Stimulated activated CD4-positive, alpha-beta T cell treated with anti-CD3 and anti-CD28 coated beads, Interleukin-1b, Interleukin-23, amount 100 ng/mL, for 4 hours (primary cell): Measurements from ENCODE around the gene LGR6.
"Not testable (repeated sequence)": the region's sequence is repeated elsewhere in the genome, so short reads cannot be mapped to it uniquely, and the experiment has no call there.

Experiments
- DNase-seq, 2 donors: peaks; one replicate each; pipeline ENCODE4 v3.0.0-alpha.2; 2020; ENCODE audit warnings: low read depth in 2 of 2

LGR6 gene

DNA sequence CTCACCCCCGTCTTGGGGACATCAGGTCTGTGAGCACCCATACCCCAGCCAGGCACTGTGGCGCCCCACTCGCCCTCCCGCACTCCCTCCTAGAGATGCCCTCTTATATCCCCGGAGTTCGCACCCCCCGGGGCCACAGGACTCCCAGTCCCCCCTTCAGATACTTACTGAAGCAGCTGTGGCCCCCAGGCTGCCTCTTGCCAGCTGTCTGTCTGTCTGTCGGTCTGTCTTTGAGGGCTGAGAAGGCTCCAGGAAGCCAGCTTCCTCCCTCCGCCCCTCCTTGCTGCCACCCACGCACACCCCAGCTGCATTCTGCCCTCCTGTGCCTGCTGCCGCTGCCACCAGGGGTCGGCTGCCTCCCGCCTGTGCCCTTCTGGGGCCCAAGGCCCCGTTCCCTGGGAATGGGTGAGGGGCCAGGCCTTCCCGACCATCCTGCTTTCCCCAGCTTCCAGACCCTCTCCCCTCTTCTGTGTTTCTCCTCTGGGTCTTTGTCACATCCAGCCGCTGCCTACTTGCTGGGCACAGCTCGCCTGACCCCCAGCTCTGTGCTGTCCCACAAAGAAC lies 33.1 kb upstream of the LGR6 start, which contains the start of gene PTPN7:
PTPN7 (minus strand) TSS at position 226 of the 564 bp plus-strand sequence. CDS start 1,200 bp downstream, outside the sequence.
- peak; percentile 86 to 90 for DNase-seq

DNA sequence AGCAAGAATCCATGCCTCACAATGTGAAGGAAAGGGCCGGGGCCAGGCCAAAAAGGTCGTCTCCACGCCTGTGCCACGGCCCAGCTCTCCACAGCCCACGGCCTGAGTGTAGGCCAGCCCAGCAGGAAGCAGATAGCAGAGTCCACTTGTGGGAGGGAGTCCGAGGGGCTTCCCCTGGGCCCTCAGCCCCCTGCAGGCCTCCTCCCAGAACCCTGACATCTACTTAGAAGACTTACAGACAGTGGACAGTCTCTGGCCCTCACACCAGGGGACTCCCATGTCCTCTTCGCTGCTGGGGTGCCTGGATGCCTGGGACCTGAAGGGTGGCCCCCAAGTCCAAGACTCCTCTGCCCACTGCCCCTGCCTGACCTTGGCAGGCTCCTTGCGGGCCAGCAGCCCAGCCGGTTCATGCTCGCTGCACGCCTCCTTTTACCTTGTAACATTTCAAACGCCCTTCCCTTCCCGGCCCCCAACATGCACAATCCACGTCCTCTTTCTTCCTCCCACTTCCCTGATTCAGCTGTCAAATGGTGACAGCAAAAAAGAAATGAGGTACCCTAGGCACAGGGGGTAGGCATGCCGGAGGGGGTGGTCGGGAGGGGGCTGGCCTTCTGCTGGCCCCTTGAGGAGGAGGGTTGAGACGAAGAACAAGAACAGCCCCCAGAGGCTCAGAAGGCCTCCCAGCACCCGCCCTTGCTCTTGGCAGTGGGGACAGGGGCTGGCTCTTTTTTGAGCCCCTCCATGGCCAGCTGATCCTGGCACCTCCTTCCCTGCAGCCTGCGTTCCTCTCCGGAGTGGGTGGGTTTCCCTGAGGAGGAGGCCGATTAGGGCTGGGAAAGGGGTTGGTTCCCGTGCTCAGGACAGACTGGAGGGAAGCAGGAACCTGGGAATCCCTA lies 32.2 kb upstream of the LGR6 start:
- no peak for DNase-seq

GRCh38 chr1:202162047-202162417 lies 31.6 kb upstream of the LGR6 start:
- DNase-seq, result no peak

GRCh38 chr1:202162418-202163280 lies 30.9 kb upstream of the LGR6 start:
- DNase-seq, result no peak

- no peak for DNase-seq
These were observed 30.0 kb upstream of the LGR6 start for GRCh38 chr1:202163281-202164270.

DNA sequence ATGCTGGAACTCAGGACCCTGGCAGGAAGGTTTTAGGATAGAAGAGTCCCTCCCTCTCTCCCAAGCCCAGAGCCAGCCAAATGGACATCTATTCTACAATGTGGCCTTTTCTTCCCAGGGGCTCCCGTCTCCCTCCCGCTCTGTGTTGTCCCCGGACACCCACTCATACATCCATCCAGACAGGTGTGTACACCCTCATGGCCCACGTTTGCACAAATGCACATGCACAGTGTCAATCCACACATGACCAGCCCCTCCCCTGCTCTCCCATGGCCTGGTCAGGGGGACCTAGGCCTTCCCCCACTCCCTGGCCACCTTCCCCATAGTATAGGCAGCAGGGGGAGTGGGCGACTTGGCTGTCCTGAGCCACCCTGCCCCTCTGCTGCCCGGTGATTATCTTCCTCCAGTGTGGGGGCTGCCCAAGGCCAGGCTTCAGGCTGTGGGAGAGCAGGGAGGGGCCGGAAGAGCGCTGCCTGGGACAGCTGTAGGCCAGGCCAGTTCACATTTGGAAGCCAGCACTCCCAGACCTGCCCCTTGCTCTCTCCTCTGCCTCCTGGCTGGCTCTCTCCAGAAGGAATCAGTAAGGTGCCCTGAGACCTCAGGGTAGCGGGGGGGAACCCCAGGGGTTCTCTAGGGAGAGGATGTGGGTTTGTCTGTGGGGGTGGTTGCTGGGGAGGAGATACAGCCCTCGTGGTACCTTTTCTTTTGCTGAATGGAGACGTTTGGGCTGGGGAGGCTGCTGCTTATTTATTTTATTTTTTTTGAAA lies 29.1 kb upstream of the LGR6 start:
- DNase-seq, result peak in 1 of 2 donors; percentile 60

GRCh38 chr1:202165267-202165941 lies 28.2 kb upstream of the LGR6 start:
- DNase-seq, result peak; percentile 58 to 61

- no peak for DNase-seq
These were observed 27.4 kb upstream of the LGR6 start for GRCh38 chr1:202165942-202166843.

GRCh38 chr1:202167054-202167453 lies 26.5 kb upstream of the LGR6 start:
- DNase-seq, result not testable (repeated sequence)

DNA sequence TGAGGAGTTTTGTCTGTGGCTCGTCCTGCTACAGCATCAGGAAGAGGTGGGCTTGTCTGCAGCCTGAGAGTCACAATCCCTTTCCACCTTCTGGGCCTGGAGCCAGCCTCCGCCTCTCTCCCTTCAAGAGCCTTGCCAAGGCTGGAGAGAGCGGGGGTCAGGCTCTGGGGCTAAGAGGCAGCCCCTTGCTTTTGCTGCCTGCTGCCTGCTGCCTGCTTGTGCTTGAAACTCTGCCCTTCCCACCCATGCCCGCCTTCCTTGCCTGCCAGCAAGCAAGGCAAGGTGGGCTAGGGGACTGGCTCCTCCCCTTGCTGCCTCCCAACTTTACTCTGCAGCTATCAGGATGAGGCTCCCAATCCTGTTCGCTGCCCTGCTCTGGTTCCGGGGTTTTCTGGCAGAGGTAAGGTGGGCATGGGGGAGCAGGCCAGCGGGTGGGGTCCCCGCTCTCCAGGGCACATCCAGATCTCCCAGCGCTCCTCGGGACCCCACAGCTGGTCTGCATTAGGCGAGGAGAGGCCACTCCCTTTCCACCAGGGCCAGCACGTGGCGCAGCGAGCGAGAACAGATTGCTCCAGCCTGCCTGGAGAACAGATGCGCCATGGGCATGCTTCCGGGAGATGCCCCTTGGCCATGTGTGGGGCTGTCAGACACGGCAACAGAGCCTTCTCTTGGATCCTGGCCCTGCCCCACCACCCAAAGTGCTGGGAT lies 25.7 kb upstream of the LGR6 start:
- DNase-seq, result no peak

DNA sequence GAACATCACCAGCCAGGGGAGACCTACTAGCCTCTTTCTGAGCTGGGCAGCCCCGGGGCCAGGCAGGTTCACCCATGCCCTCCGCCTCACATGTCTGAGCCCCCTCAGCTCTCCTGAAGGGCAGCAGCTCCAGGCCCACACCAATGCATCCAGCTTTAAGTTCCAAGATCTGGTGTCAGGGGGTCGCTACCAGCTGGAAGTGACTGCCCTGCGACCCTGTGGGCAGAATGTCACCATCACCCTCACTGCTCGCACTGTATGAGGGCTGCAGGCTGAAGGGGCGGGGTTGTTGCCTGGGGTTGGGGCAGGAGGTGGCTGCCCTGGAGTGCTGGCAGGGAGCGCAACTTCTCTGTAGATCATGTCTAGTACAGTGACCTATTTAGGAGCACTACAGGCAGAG lies 24.7 kb upstream of the LGR6 start:
- DNase-seq, result no peak

DNA sequence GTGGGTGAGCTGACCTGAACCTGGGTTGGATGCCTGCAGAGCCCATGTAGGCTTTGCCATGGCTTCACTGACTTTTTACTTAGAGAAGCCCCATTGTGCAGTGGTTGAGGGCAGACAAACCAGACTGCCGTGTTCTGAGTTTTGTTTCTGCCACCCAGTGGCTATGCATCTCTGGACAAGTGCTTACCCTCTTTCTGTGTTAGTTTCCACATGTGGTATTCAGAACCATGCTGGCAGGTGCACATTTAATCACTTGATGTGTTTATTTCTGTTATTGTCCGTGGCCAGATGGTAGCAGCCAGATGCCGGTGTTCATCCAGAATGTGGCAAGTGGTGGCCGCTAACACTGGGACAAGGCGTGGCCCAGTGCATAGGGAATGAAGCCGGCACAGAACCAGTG lies 22.9 kb upstream of the LGR6 start:
- no peak for DNase-seq

DNA sequence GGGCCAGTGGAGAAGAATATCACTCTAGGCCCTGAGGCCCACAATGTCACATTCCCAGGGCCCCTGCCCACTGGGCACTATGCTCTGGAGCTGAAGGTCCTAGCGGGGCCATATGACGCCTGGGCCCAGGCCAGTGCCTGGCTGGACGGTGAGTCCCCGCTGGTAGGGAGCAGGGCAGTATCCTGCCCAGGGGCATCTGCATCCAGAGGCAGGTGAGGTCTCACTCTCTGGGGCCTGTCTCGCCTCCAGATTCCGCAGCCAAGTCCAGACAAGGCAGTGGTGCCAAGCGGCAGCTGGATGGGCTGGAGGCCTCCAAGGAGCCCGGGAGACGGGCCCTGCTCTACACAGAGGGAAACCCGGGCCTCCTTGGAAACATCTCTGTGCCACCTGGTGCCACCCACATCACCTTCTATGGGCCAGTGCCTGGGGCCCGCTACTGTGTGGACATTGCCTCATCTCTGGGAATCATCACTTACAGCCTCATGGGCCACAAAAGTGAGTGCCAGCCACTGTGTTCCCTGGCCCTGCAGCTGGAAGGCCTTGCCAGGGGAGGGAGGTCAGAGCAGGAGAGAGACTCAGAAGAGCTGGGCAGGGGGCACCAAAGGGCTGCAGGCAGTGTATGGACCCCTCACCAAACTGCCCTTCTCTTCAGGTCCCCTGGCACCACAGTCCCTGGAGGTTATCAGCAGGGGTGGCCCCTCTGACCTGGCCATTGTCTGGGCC lies 22.1 kb upstream of the LGR6 start:
- DNase-seq, result no peak

DNA sequence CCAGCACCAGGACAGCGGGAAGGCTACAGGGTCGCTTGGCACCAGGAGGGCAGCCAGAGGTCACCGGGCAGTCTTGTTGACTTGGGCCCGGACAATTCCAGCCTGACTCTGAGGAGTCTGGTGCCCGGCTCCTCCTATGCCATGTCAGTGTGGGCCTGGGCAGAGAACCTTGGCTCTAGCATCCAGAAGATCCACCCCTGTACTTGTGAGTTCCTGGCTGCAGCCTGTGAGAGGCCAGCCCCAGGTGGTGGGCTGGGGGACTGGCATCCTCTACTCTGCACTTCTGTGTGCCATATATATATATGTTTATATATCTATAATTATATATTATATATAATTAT lies 21.6 kb upstream of the LGR6 start:
- no peak for DNase-seq

DNA sequence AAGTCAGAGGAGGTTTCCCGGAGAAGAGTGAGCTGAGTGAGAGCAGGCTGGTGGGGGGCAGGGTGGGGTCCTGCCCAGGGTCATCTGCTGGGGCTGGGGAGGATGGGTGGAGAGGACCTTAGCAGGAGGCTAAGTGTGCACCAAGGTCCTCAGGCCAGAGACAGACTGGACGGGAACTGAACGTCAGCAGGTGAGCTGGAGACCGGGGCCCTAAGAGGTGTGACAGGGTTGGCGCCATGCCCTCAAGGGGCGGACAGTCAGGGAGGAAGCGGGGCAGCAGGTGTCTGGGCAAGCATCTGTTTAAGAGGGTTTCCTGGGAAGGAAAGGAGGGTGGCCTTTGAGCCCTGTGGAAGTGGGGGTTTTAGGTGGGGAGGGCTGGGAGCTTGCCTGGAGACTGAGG lies 19.6 kb upstream of the LGR6 start:
- no peak for DNase-seq

GRCh38 chr1:202176949-202177927 lies 16.4 kb upstream of the LGR6 start:
- DNase-seq, result no peak
